Stimulated activated CD8-positive, alpha-beta memory T cell treated with anti-CD3 and anti-CD28 coated beads, Interleukin-15, amount 100 ng/mL, for 48 hours (primary cell): ENCODE measurements around the gene APOF.
"Not testable (repeated sequence)": the region's sequence is repeated elsewhere in the genome, so short reads cannot be mapped to it uniquely, and the experiment has no call there.

Experiments used
- DNase-seq, 2 donors: peaks; one replicate each; pipeline ENCODE4 v3.0.0-alpha.2; 2020; ENCODE audit warnings: low read depth in 2 of 2

APOF gene

DNA sequence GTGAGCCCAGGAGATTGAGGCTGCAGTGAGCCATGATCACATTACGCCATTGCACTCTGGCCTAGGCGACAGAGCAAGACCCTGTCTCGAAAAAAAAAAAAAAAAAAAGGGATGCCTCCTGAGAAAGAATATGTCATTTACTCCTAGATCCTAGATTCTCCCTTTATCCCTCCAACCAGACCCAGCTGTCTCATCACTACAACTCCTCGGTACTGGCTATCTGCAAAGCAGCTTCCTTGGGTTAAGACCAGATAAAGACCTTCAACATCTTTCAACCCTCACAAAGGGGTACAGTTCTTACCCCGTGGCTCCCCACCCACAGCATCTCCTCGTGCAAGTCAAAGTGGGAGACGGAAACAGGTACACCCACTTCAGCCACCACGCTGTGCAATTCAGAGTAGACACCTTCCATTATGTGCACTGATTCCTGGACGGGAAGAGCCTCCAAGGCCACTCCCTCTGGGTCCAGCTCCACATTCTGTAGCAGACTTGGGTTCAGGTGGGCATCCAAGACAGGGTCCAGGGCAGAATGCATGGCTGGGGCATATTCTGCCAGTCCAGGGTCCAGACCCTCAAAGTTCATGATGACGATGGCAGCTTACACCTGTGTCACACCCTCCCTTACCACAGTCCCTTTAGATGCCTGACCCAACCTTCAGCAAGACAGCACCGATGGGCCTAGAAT is 30.0 kb downstream of the APOF start:
- DNase-seq: no peak

GRCh38 chr12:56330936-56331490 is 31.6 kb downstream of the APOF start:
- DNase-seq: no peak

- no peak for DNase-seq
Measured at GRCh38 chr12:56326533-56326932, 36.1 kb downstream of the APOF start.

DNA sequence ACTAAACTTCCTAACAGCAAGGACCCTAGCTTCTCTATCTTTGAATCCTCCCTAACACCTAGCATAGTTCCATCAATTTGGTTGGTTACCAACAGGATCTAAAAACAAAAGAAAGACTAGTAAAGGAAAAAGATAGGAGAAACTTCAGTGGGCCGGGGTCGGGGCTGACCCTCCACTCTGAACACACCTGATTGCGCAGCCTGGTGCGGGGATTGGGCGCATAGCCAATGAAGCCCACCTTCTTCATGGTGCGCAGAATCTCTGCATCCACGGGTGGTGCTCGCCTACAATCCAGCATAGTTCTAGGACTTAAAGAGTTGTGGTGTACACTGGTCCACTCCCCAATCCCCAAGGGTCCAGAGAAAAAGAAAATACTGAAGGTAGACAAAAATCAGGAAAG is 36.5 kb downstream of the APOF start:
- DNase-seq: no peak

DNA sequence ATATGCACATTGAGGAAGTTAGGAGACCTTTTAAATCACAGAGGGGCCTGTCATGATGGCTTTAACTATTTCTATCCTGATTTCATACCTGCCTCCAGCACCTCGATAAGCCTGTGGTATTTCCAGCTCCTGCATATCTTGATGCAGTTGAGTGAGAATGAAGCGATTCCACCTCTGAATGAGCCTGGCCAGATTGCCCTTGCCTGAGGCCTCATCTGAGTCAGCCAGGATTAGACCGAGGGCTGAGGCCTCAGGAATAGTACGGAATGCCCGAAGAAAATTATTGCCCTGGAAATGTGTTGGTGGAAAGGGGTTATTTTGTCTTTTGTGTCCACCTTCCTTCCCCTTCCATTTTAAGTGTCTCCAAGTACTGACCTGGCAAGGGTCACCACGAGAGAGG is 38.5 kb downstream of the APOF start:
- DNase-seq: no peak

DNA sequence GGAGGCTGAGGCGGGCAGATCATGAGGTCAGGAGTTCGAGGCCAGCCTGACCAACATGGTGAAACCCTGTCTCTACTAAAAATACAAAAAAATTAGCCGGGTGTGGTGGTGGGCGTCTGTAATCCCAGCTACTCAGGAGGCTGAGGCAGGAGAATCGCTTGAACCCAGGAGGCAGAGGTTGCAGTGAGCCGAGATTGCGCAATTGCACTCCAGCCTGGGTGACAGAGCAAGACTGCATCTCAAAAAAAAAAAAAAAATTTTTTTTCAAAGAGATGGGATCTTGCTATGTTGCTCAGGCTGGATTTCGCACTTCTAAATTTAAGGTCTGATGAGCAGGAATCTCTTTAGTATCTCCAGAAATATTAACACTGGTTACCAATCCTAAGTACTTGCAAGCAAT is 41.0 kb downstream of the APOF start:
- not testable (repeated sequence) for DNase-seq

- no peak for DNase-seq
Measured at GRCh38 chr12:56321027-56321426, 41.6 kb downstream of the APOF start.

GRCh38 chr12:56317675-56318074 is 45.0 kb downstream of the APOF start:
- DNase-seq: no peak

GRCh38 chr12:56315622-56316473 is 46.8 kb downstream of the APOF start, which contains the start of gene CNPY2:
CNPY2 (minus strand) TSS chr12:56315988; CDS start chr12:56315217, 771 bp downstream.
- DNase-seq: peak; percentile 94 to 95

GRCh38 chr12:56315249-56315621 is 47.4 kb downstream of the APOF start:
- no peak for DNase-seq

DNA sequence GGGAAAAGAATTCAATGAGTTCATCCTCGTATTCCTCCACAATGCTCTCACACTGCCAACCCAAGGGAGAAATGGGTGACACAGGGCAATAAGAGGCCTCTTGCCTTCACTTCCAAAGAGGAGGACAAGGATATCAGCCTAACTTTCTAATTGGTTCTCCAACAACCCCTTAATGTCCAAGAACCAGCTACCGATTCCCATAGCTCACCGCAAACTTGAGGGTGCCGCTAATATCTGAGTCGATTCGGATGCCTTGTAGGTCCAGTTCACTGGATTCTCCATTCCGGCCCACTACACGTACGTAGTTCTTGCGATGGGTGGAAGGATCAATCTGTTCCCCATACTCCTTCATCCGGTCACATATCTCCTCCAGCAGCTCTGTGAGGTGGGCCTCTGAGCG is 51.7 kb downstream of the APOF start:
- DNase-seq: no peak
